Kidney capillary endothelial cell (primary cell): ENCODE measurements around the gene KCTD17.

Experiments
- DNase-seq: peaks from one replicate; pipeline ENCODE4 v3.0.0-alpha.2; 2018; ENCODE audit warnings: low spot score

Gene KCTD17

DNA sequence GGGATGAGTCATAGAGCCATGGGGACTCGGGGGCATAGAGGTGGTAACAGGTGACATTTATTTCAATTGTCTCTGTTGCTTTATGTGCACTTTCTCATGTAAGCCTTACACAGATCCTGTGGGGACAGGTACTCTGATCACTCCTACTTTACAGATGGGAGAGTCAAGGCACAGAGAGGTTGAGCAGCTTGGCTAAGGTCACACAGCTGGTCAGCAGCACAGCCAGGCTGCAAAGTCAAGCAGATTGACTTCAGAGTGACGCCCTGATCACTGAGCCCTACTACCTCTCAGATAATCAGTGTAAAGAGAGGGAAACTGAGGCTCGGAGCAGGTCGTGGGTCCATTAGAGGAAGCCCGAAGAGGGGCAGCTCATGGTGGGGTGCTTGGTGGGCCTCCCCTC lies 54.4 kb downstream of the KCTD17 start:
- DNase-seq: no peak

DNA sequence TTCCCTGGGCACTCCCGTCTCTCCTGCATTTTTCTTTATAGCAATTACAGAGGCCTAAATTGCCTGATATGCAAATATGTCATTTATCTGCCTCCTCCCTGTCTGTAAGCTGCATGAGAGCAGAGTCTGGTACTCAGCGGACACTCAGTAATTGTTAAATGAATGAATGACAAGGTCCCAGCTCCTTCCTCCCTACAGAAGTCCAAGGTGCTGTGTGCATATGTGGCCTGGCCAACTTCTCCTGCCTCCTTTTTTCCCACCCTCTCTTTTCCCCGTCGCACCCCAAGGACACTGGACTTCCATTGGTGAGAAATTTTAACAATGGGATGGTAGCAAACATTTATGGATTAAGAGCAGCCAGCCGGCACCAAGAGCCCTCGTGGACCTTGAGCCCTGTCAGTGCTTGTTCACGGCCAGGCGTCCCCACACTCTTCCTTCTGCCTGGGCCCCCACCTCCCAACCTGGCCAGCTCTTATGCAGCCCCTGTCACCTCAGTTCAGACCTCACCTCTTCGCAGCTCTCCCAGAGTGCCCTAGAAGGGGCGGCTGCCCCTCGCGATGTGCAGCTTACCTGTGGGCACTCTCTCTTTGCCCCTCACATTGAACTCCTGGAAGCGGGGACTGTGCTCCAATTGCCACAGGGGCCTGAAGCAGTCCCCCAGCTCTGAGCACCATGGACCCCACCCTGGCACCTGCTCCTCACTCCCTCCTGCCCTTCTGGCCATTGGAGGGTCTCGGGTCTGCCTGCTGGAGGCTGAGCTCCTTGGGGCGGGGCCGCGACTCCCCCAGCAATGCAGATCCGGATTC lies 56.5 kb downstream of the KCTD17 start:
- DNase-seq: no peak

DNA sequence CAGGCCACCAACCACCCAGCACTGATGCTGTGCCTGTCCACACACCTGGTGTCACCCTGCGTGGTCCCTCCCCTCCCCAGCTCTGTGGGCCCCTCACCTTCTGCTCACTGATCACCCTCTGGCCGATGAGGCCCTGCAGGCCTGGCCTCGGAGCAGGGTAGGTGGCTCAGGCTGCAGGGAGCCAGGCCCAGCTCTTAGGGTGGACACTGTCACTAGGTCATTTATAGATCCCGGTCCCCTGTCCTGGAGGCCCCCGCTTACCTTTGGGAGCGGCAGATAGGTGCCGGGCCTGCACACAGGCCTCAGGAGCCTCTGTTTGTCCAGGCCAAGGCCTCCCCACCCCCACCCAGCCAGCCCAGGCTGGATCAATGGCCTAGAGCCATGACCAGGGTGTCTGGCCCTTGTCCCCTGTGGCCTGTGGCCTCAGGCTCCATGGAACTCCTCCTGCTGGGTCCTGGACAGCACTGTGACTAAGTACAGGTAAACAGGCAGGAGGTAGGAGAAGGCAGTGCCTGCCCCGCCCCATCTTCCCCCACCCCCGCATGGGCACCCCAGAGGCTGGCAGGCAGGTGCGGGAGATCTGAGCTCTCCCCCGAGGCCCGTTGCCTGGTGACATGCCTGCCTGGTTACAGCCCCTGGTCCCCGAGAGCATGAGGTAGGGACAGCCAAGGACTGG lies 57.8 kb downstream of the KCTD17 start, which contains the start of gene TMPRSS6:
TSS of gene TMPRSS6 (minus strand) at position 472 of the 676 bp plus-strand sequence. CDS start 6,296 bp downstream, outside the sequence.
- DNase-seq: no peak

DNA sequence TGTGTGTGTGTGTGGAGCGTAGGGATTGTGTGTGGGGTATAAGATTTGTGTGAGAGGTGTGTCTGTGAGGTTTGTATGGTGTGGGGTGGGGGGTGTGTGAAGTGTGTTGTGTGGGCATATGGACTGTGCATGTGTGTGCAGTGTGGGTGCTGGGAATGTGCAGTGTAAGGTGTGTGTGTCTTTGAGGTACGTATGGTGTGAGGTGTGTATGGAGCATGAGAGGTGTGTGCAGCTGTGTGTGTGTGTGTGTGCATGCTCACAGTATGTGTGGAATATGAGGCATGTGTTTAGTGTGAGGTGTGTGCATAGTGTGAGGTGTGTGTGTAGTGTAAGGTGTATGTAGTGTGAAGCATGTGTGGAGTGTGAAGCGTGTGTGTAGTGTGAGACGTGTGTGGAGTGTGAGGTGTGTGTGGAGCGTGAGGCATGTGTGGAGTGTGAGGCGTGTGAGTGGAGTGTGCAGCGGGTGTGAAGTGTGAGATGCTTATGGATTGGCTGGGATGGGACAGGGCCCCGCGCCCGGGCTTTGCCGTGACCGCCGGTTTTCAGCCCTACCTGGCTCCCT lies 59.7 kb downstream of the KCTD17 start:
- DNase-seq: no peak

DNA sequence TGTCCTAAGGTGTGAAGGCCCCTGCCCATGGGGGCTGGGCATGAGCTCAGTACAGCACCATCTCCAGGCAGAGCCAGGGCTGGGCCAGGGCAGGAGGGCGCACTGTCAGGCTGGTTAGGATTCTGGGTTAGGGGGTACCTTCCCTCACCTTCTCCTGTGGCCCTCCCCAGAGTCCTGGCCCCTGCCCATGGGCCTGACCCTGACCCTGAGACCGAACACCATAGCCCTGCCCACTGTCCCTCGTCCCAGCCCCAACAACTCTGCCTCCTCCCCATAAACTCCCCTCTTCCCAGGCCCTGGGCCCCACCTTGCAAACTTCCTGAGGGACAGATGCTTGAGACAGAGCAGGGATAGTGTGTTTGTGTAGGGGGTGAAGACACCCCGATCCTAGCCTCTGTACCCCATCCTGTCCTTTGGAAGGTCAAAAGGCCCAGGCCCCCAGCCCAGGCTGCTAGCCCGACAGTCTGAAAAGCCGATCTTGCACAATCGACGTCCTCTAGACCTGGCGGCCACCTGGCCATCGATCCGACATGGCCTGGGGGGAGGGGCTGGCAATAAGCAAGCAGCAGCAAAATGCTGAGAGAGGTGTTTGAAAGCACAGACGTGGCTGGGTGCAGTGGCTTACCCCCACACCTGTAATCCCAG lies 60.7 kb downstream of the KCTD17 start:
- DNase-seq: no peak
